22Rv1 (cell line): ENCODE results near the gene RHOA.

Experiments used
- CTCF ChIP-seq: fragments of 450-650 bp; IDR thresholded peaks from 2 replicates; pipeline ENCODE4 v1.5.1; 2017; ENCODE audit warnings: mild to moderate bottlenecking
- ZFX ChIP-seq: fragments of 450-650 bp; IDR thresholded peaks from 2 replicates; pipeline ENCODE4 v1.6.1; 2017; ENCODE audit warnings: antibody characterized with exemption, borderline replicate concordance

GRCh38 chr3:49316696-49317457, 94.9 kb downstream of the RHOA start:
- no peak for TF ChIP-seq CTCF
- TF ChIP-seq ZFX = no peak
